ENCODE data around the gene GPRC5C. TPM values are rescaled to one million over a fixed set of nuclear protein-coding genes. Genes with fewer than 3 reads are reported as not detected.

The GPRC5C gene
- total and polyA plus RNA-seq, 4 donors = 34.2 to 195 (median 119) TPM

DNA sequence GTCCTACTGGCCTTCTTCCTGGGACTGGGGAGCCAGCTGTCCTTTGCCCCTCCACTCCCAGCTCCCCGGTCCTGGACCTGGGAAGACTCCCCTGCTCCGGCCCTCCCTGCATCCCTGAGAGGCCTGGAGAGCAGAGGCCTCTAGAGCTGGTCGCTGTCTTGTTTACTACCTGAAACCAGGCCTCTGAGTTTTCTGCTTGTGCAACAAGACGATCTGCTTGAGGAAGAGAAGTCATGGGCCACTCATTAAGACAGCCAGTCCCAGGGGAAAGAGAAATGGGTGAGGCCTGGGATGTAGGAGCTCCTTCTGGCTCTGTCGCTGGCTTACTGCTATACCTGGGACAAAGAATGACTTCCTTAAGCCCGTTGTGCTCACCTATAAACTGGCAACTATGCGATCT, 29.8 kb upstream of the GPRC5C start (continued):
- TF ChIP-seq CTCF (IDR thresholded peaks at IDR 0.05; ENCODE audit: low read depth, low read length, missing input control) = no peak
- TF ChIP-seq SP1 (IDR thresholded peaks at IDR 0.05) = no peak

DNA sequence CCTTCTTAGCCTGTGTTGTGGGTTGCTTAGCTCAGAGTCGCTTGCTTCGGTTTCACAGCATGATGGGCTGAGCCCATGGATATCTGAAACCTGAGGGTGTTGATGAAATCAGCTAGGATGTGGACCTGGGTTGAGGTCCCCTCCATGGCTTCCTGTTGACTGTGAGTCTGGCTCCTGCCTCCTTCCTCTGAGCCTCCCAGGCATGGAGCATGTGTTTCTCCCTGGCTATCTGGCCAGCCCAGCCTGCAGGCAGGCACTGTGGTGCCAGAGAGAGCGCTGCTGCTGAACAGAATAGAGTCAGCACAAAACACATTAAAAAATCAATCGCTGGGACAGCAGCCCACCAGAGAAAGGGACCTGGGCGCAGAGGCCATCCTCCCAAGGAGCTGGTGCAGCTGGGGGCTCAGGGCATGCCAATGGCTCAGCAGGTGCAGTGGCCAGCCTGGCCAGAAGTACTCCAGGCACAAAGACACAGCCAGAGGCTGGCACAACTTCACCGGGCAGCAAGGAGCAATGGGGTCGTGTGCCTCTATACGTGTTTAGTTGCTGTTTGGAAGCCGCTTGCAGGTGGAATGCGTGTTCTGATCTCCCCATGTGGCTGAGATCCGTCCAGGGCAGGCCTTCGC, 28.3 kb upstream of the GPRC5C start:
- H3K4me1 ChIP-seq (ENCODE audit: control insufficient read depth in 4 of 4, insufficient read depth in 4 of 4, low read length in 3 of 4) = peaks cover 0 to 2% (median 0%) of the 10 kb centered on the region in 4 donors
- H3K36me3 ChIP-seq (ENCODE audit: control insufficient read depth in 4 of 4, insufficient read depth in 3 of 4, low read depth in 1 of 4, low read length in 3 of 4) = no peaks in the 10 kb centered on the region
- DNase-seq (ENCODE audit: low spot score) = no peak
- H3K27ac ChIP-seq (ENCODE audit: low read depth in 1 of 2, low read length in 2 of 2) = no peak overlapping the region
- 77% methylated on average over 12 of the region's 12 CpGs for WGBS
- H3K9ac ChIP-seq (ENCODE audit: low read depth in 1 of 2, low read length in 2 of 2) = no peak overlapping the region
- H3K4me3 ChIP-seq (ENCODE audit: low read depth in 1 of 3, low read length in 3 of 3) = no peak overlapping the region
- no peaks in the 10 kb centered on the region for H3K9me3 ChIP-seq (ENCODE audit: control insufficient read depth in 4 of 4, low read length in 3 of 4)
- H3K27me3 ChIP-seq (ENCODE audit: control insufficient read depth in 4 of 4, insufficient read depth in 4 of 4, low read length in 3 of 4) = no peaks in the 10 kb centered on the region
- TF ChIP-seq ZBTB33 (IDR thresholded peaks at IDR 0.05) = no peak
- TF ChIP-seq EGR1 (IDR thresholded peaks at IDR 0.05; ENCODE audit: low read depth in 2 of 2) = no peak
- TF ChIP-seq FOXA1 (IDR thresholded peaks at IDR 0.05) = no peak
- TF ChIP-seq ATF3 (IDR thresholded peaks at IDR 0.05) = no peak
- no peak for TF ChIP-seq RXRA (IDR thresholded peaks at IDR 0.05)
- TF ChIP-seq NR2F2 (IDR thresholded peaks at IDR 0.05) = no peak
- no peak for TF ChIP-seq CTCF (IDR thresholded peaks at IDR 0.05; ENCODE audit: low read depth, low read length, missing input control)

GRCh38 chr17:74404218-74404617, 27.7 kb upstream of the GPRC5C start:
- no peaks in the 10 kb centered on the region for H3K27me3 ChIP-seq (ENCODE audit: control insufficient read depth in 4 of 4, insufficient read depth in 4 of 4, low read length in 3 of 4)
- 64% methylated on average over 7 of the region's 7 CpGs for WGBS
- H3K9me3 ChIP-seq (ENCODE audit: control insufficient read depth in 4 of 4, low read length in 3 of 4) = no peaks in the 10 kb centered on the region
- DNase-seq (ENCODE audit: low spot score) = no peak
- H3K27ac ChIP-seq (ENCODE audit: low read depth in 1 of 2, low read length in 2 of 2) = no peak overlapping the region
- H3K36me3 ChIP-seq (ENCODE audit: control insufficient read depth in 4 of 4, insufficient read depth in 3 of 4, low read depth in 1 of 4, low read length in 3 of 4) = no peaks in the 10 kb centered on the region
- H3K9ac ChIP-seq (ENCODE audit: low read depth in 1 of 2, low read length in 2 of 2) = no peak overlapping the region
- H3K4me3 ChIP-seq (ENCODE audit: low read depth in 1 of 3, low read length in 3 of 3) = no peak overlapping the region
- peaks cover 0 to 2% (median 0%) of the 10 kb centered on the region in 4 donors for H3K4me1 ChIP-seq (ENCODE audit: control insufficient read depth in 4 of 4, insufficient read depth in 4 of 4, low read length in 3 of 4)
- no peak for TF ChIP-seq ATF3 (IDR thresholded peaks at IDR 0.05)
- no peak for TF ChIP-seq GABPA (IDR thresholded peaks at IDR 0.05 in 1 of 2, conservative IDR thresholded peaks at IDR 0.05 in 1 of 2)
- no peak for TF ChIP-seq ZBTB33 (IDR thresholded peaks at IDR 0.05)
- TF ChIP-seq CTCF (IDR thresholded peaks at IDR 0.05; ENCODE audit: low read depth, low read length, missing input control) = no peak
- TF ChIP-seq RXRA (IDR thresholded peaks at IDR 0.05) = no peak
- TF ChIP-seq HNF4A (conservative IDR thresholded peaks at IDR 0.05) = no peak
- TF ChIP-seq HNF4G (IDR thresholded peaks at IDR 0.05) = no peak
- no peak for TF ChIP-seq TAF1 (conservative IDR thresholded peaks at IDR 0.05)
- TF ChIP-seq, protein P1, sequence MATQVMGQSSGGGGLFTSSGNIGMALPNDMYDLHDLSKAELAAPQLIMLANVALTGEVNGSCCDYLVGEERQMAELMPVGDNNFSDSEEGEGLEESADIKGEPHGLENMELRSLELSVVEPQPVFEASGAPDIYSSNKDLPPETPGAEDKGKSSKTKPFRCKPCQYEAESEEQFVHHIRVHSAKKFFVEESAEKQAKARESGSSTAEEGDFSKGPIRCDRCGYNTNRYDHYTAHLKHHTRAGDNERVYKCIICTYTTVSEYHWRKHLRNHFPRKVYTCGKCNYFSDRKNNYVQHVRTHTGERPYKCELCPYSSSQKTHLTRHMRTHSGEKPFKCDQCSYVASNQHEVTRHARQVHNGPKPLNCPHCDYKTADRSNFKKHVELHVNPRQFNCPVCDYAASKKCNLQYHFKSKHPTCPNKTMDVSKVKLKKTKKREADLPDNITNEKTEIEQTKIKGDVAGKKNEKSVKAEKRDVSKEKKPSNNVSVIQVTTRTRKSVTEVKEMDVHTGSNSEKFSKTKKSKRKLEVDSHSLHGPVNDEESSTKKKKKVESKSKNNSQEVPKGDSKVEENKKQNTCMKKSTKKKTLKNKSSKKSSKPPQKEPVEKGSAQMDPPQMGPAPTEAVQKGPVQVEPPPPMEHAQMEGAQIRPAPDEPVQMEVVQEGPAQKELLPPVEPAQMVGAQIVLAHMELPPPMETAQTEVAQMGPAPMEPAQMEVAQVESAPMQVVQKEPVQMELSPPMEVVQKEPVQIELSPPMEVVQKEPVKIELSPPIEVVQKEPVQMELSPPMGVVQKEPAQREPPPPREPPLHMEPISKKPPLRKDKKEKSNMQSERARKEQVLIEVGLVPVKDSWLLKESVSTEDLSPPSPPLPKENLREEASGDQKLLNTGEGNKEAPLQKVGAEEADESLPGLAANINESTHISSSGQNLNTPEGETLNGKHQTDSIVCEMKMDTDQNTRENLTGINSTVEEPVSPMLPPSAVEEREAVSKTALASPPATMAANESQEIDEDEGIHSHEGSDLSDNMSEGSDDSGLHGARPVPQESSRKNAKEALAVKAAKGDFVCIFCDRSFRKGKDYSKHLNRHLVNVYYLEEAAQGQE (IDR thresholded peaks at IDR 0.05) = no peak
- TF ChIP-seq NR2F2 (IDR thresholded peaks at IDR 0.05) = no peak

Data from liver (tissue), 9 donors.